Measurements from ENCODE around the gene ECSCR.

GRCh38 chr5:139451878-139452660 lies 10.5 kb downstream of the ECSCR start:
- no peak for TF ChIP-seq CTCF (IDR thresholded peaks at IDR 0.05; ENCODE audit: low read depth, low read length)
- TF ChIP-seq POLR2A (IDR thresholded peaks at IDR 0.05; ENCODE audit: extremely low read depth, insufficient read length) = no peak
- no peak for TF ChIP-seq MAX (IDR thresholded peaks at IDR 0.05; ENCODE audit: low read depth, low read length)
